Activated T-cell treated with anti-CD3 and anti-CD28 coated beads, Interleukin-2, amount 50 U/mL, for 24 hours (primary cell): ENCODE measurements around the gene ZDHHC11.
A peak's percentile ranks its signal among the peaks of the same experiment; 100 is the strongest.
"Not testable (repeated sequence)": the region's sequence is repeated elsewhere in the genome, so short reads cannot be mapped to it uniquely, and the experiment has no call there.

ENCODE experiments used
- DNase-seq: peaks from one replicate; pipeline ENCODE4 v3.0.0-alpha.2; 2020
- H3K27ac Mint-ChIP-seq: 2 replicates; pipeline ENCODE4 v1.8.0; 2020; ENCODE audit warnings: mild to moderate bottlenecking, mixed read lengths
- H3K27me3 Mint-ChIP-seq: 2 replicates; pipeline ENCODE4 v1.8.0; 2020; ENCODE audit warnings: mixed read lengths
- H3K36me3 Mint-ChIP-seq: 2 replicates; pipeline ENCODE4 v1.8.0; 2020; ENCODE audit warnings: low read depth, mixed read lengths
- H3K4me1 Mint-ChIP-seq: 2 replicates; pipeline ENCODE4 v1.8.0; 2020; ENCODE audit warnings: low read depth, mixed read lengths
- H3K4me3 Mint-ChIP-seq: 2 replicates; pipeline ENCODE4 v1.8.0; 2020; ENCODE audit warnings: mild to moderate bottlenecking, moderate library complexity, mixed read lengths
- H3K9me3 Mint-ChIP-seq: 2 replicates; pipeline ENCODE4 v1.8.0; 2020; ENCODE audit warnings: mixed read lengths

The ZDHHC11 gene

GRCh38 chr5:856531-857425 is 6.0 kb upstream of the ZDHHC11 start:
- no peak overlapping the region for H3K27ac Mint-ChIP-seq
- H3K9me3 Mint-ChIP-seq, result no peaks in the 10 kb centered on the region
- peaks cover 6% of the 10 kb centered on the region for H3K27me3 Mint-ChIP-seq
- no peaks in the 10 kb centered on the region for H3K4me1 Mint-ChIP-seq
- H3K4me3 Mint-ChIP-seq, result no peak overlapping the region
- peaks cover 24% of the 10 kb centered on the region for H3K36me3 Mint-ChIP-seq
- DNase-seq, result no peak

- H3K4me1 Mint-ChIP-seq, result no peaks in the 10 kb centered on the region
- peaks cover 11% of the 10 kb centered on the region for H3K27me3 Mint-ChIP-seq
- no peak overlapping the region for H3K27ac Mint-ChIP-seq
- H3K9me3 Mint-ChIP-seq, result no peaks in the 10 kb centered on the region
- H3K4me3 Mint-ChIP-seq, result no peak overlapping the region
- peaks cover 24% of the 10 kb centered on the region for H3K36me3 Mint-ChIP-seq
- no peak for DNase-seq
Measured at GRCh38 chr5:855771-856530, 5.2 kb upstream of the ZDHHC11 start.

- Mint-ChIP-seq H3K36me3 (peaks cover 17% of the 10 kb centered on the region), H3K27me3 (peaks cover 13% of the 10 kb centered on the region), H3K9me3 (no peaks in the 10 kb centered on the region), H3K4me1 (no peaks in the 10 kb centered on the region), H3K27ac (no peak overlapping the region), H3K4me3 (no peak overlapping the region)
- DNase-seq, result no peak
Measured at GRCh38 chr5:854966-855743, 4.4 kb upstream of the ZDHHC11 start.

GRCh38 chr5:854217-854616 is 3.4 kb upstream of the ZDHHC11 start:
- no peak overlapping the region for H3K27ac Mint-ChIP-seq
- no peak overlapping the region for H3K4me3 Mint-ChIP-seq
- peaks cover 18% of the 10 kb centered on the region for H3K27me3 Mint-ChIP-seq

GRCh38 chr5:853416-854090 is 2.8 kb upstream of the ZDHHC11 start:
- not testable (repeated sequence) for H3K9me3 Mint-ChIP-seq, H3K4me3 Mint-ChIP-seq, DNase-seq, H3K27ac Mint-ChIP-seq, H3K4me1 Mint-ChIP-seq, H3K36me3 Mint-ChIP-seq
- peaks cover 22% of the 10 kb centered on the region for H3K27me3 Mint-ChIP-seq

More at GRCh38 chr5:854217-854616, 3.4 kb upstream of the ZDHHC11 start:
- peaks cover 9% of the 10 kb centered on the region for H3K36me3 Mint-ChIP-seq
- H3K4me1 Mint-ChIP-seq, result no peaks in the 10 kb centered on the region
- no peak for DNase-seq
- H3K9me3 Mint-ChIP-seq, result no peaks in the 10 kb centered on the region

- no peaks in the 10 kb centered on the region for H3K9me3 Mint-ChIP-seq
- H3K4me3 Mint-ChIP-seq, result no peak overlapping the region
- no peaks in the 10 kb centered on the region for H3K36me3 Mint-ChIP-seq
- H3K4me1 Mint-ChIP-seq, result no peaks in the 10 kb centered on the region
- H3K27ac Mint-ChIP-seq, result no peak overlapping the region
- DNase-seq, result no peak
- H3K27me3 Mint-ChIP-seq, result peaks cover 22% of the 10 kb centered on the region
Measured at GRCh38 chr5:852431-853401, 1.9 kb upstream of the ZDHHC11 start.

- no peaks in the 10 kb centered on the region for H3K4me1 Mint-ChIP-seq
- no peak for DNase-seq
- H3K4me3 Mint-ChIP-seq, result no peak overlapping the region
- H3K36me3 Mint-ChIP-seq, result no peaks in the 10 kb centered on the region
- H3K27ac Mint-ChIP-seq, result no peak overlapping the region
- H3K9me3 Mint-ChIP-seq, result no peaks in the 10 kb centered on the region
- peaks cover 22% of the 10 kb centered on the region for H3K27me3 Mint-ChIP-seq
Measured at GRCh38 chr5:852018-852417, 1.2 kb upstream of the ZDHHC11 start.

GRCh38 chr5:851553-851952 is 767 bp upstream of the ZDHHC11 start:
- DNase-seq, result no peak
- Mint-ChIP-seq H3K9me3 (no peaks in the 10 kb centered on the region), H3K4me3 (no peak overlapping the region), H3K4me1 (peaks cover 4% of the 10 kb centered on the region), H3K27me3 (peaks cover 22% of the 10 kb centered on the region), H3K36me3 (no peaks in the 10 kb centered on the region), H3K27ac (no peak overlapping the region)

GRCh38 chr5:851076-851475 is 290 bp upstream of the ZDHHC11 start:
- Mint-ChIP-seq H3K27ac (no peak overlapping the region), H3K9me3 (no peaks in the 10 kb centered on the region)
- no peak for DNase-seq

GRCh38 chr5:849651-850301 is 1.0 kb downstream of the ZDHHC11 start:
- Mint-ChIP-seq H3K4me1 (peaks cover 7% of the 10 kb centered on the region), H3K4me3 (no peak overlapping the region), H3K27ac (no peak overlapping the region), H3K36me3 (no peaks in the 10 kb centered on the region), H3K9me3 (no peaks in the 10 kb centered on the region), H3K27me3 (peaks cover 22% of the 10 kb centered on the region)
- no peak for DNase-seq

More at GRCh38 chr5:851076-851475, 290 bp upstream of the ZDHHC11 start:
- Mint-ChIP-seq H3K36me3 (no peaks in the 10 kb centered on the region), H3K4me1 (peaks cover 7% of the 10 kb centered on the region), H3K27me3 (peaks cover 22% of the 10 kb centered on the region), H3K4me3 (no peak overlapping the region)

GRCh38 chr5:848671-849111 is 2.1 kb downstream of the ZDHHC11 start:
- Mint-ChIP-seq H3K36me3 (no peaks in the 10 kb centered on the region), H3K9me3 (no peaks in the 10 kb centered on the region), H3K4me3 (no peak overlapping the region), H3K27me3 (peaks cover 22% of the 10 kb centered on the region), H3K4me1 (peaks cover 7% of the 10 kb centered on the region), H3K27ac (peak overlapping the region; percentile 38)
- no peak for DNase-seq

GRCh38 chr5:847736-848135 is 3.0 kb downstream of the ZDHHC11 start:
- not testable (repeated sequence) for DNase-seq, H3K36me3 Mint-ChIP-seq, H3K4me3 Mint-ChIP-seq, H3K4me1 Mint-ChIP-seq, H3K27ac Mint-ChIP-seq, H3K9me3 Mint-ChIP-seq
- H3K27me3 Mint-ChIP-seq, result peaks cover 22% of the 10 kb centered on the region

- H3K27me3 Mint-ChIP-seq, result peaks cover 19% of the 10 kb centered on the region
- not testable (repeated sequence) for H3K27ac Mint-ChIP-seq, H3K4me1 Mint-ChIP-seq, H3K9me3 Mint-ChIP-seq, DNase-seq, H3K4me3 Mint-ChIP-seq, H3K36me3 Mint-ChIP-seq
Measured at GRCh38 chr5:847212-847611, 3.6 kb downstream of the ZDHHC11 start.
